DMS114 treated with DMSO at 0.1 percent for 48 hours (cell line): ENCODE results near the gene SLC44A3.
"Not testable (repeated sequence)": the region's sequence is repeated elsewhere in the genome, so short reads cannot be mapped to it uniquely, and the experiment has no call there.

ENCODE experiments used
- DNase-seq: peaks from one replicate; lab custom pipeline; 2025; ENCODE audit not compliant: unreplicated experiment; lab: John Stamatoyannopoulos, UW

SLC44A3 gene

DNA sequence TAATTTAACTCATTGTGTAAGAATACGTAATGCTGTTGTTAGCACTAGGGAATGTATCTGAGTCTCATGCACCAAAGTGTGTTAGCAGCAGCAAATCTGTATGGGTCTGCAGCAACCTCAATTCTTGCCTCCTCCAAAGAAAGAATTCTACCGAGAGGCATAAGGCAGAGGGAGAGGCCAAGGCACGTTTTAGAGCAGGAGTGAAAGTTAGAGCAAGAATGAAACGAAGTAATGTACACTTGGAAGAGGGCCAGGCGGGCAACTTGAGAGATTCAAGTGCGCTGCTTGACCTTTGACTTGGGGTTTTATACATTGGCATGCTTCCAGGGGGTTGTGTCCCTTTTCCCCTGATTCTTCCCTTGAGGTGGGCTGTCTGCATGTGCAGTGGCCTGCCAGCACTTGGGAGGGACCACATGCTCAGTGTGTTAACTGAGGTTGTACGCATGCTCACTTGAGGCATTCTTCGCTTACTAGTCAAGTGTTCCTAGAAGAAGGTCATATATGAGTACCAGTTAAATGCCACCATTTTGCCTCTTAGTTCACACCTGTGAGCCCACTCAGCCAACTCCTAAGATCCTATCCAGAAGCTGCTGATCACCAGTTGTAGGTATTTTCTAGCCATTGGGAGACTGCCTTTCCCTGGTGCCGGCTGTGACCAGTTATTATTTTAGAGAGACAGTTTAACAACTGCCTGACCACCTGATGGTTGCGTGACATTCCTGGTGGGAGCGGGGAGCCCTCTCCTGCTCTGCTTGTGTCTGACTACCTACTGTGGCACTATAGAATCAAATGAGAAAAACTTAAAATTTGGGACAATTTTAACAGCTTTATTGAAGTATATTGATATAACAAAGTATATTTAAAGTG lies 109.4 kb downstream of the SLC44A3 start:
- DNase-seq, result no peak

DNA sequence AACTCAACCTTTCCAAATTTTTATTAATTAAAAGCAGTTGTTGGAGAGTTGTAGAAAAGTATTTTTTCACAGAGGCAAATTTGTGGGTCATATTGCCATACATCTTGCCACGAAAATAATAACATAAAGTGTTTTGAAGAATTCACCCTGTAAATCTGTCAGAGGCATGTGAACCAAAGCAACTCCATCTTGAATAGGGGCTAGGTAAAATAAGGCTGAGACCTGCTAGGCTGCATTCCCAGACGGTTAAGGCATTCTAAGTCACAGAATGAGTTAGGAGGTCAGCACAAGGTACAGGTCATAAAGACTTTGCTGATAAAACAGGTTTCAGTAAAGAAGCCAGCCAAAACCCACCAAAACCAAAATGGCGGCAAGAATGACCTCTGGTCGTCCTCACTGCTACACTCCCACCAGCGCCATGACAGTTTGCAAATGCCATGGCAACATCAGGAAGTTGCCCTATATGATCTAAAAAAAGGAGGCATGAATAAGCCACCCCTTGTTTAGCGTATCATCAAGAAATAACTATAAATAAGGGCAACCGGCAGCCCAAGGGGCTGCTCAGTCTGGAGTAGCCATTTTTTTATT lies 111.2 kb downstream of the SLC44A3 start:
- DNase-seq, result no peak

DNA sequence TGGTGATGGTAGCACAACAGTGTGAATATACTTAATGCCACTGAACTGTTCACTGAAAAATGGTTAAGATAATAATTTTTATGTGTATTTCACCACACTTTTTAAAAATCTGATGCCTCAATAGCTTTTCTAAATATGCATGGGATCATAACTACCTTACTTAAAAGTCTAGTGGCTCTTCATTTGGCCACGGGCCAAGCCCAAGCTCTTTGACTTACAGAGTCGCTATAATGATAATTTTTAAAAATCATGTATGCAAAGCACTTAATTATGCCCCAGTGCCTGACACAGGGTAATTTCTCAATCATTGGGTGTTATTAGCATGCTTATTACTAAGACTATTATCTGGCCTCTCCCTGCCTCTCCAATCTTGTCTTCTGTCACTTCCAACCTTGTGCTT lies 114.4 kb downstream of the SLC44A3 start:
- DNase-seq, result no peak

DNA sequence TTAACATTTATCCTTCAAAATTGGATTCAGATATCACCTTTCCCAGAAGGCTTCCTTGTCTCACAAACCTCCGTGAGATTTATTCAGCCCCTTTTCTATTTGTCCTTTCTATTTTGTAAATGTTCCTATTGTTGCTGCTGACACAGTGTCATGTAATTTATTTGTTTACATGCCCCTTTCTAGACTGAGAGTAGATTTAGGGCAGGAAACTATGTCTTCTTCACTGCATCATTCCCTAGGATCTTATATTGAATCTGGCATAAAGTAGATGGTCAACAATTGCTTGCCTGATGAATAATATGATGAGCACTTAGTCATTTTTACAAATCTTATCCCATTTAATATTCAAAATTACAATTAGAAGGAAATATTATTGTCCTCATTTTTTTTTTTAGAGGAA lies 114.9 kb downstream of the SLC44A3 start:
- no peak for DNase-seq

DNA sequence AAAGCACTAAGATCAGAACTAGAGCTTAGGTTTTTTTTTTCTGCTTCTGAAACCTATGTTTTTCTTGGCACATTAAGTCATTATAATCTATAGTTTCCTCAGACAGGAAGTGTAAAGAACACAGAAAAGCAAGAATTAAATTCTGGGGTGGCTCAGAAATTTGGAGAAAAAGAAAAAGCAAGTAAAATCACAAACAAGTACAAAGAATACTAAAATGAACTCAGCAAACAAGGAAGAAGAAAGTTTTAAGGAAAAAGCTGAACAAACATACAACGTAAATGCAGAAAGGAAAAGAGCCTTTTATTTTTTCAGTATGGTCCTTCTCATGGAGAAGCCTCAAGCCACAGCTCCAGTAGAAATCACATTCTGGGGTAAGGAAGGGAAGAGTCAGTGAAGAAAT lies 115.3 kb downstream of the SLC44A3 start:
- DNase-seq, result no peak

DNA sequence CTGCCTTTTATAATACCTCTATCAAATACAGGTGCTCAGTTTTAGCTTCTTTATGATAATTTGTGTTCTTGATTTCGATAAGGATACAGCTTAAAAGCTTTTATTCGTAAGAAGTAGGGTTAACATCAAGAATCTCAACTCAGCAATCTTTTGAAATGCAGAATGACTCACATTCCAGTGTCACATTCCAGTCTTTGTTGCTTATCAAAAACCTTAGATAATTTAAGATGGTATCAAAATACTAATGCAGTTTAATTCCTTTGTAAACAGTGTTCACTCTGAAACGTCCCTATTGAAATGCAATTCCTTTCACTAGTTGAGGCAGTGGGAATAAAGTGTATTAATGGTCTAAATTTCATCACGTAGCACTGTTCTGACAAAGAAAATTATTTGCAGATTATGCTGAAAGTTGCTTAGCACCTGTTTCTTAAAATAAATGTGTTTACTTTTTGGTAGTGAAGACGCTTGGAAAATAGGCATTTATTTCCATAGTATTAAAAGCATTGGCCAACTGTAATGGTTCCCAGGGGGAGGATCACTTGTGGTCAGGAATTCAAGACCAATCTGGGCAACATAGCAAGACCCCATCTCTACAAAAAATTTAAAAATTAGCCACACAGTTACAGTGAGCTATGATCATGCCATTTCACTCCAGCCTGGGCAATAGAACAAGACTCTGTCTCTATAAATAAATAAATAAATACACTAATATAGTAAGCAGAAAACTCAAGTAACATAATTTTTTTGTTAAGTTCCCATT lies 116.9 kb downstream of the SLC44A3 start:
- DNase-seq, result no peak

DNA sequence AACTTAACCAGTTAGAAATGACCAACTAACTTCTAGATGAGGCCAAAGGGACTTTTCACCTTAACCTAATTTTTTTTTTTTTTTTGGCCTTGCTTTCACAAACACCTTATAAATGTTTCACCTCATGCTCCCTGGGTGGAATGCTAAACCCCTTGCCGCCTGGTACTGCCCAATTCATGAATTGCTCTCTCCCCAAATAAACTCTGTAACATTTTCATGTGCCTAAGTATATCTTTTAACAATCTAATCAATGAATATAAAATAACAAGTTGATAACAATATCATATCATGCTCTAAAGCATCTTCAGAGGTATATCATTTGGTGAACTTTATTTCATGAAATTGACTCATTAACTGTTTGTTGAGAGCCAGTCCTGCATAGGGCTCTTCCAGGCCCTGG lies 117.7 kb downstream of the SLC44A3 start:
- no peak for DNase-seq

DNA sequence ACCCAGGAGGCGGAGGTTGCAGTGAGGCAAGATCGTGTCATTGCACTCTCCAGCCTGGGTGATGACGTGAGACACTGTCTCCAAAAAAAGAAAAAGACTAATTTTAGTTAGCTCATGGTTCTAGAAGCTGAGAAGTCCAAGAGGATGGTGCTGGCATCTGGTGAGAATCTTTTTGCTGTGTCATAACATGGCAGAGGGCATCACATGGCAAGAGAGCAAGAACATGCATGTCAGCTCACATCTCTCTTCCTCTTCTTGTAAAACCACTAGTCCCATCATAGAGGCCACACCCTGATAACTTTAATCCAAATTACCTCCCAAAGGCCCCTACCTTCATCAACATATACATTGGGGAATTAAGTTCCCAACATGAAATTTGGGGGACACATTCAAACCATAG lies 120.6 kb downstream of the SLC44A3 start:
- no peak for DNase-seq

DNA sequence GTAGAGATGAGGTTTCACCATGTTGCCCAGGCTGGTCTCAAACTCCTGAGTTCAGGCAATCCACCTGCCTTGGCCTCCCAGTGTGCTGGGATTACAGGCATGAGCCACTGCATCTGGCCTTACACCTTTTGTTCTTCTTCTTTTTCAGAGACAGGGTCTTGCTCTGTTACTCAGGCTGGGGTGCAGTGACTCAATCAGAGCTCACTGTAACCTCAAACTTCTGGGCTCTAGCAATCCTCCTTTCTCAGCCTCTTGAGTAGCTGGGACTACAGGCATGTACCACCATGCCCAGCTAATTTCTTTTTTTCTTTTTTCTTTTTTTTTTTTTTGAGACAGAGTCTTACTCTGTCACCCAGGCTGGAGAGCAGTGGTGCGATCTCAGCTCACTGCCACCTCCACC lies 121.3 kb downstream of the SLC44A3 start:
- DNase-seq, result not testable (repeated sequence)

DNA sequence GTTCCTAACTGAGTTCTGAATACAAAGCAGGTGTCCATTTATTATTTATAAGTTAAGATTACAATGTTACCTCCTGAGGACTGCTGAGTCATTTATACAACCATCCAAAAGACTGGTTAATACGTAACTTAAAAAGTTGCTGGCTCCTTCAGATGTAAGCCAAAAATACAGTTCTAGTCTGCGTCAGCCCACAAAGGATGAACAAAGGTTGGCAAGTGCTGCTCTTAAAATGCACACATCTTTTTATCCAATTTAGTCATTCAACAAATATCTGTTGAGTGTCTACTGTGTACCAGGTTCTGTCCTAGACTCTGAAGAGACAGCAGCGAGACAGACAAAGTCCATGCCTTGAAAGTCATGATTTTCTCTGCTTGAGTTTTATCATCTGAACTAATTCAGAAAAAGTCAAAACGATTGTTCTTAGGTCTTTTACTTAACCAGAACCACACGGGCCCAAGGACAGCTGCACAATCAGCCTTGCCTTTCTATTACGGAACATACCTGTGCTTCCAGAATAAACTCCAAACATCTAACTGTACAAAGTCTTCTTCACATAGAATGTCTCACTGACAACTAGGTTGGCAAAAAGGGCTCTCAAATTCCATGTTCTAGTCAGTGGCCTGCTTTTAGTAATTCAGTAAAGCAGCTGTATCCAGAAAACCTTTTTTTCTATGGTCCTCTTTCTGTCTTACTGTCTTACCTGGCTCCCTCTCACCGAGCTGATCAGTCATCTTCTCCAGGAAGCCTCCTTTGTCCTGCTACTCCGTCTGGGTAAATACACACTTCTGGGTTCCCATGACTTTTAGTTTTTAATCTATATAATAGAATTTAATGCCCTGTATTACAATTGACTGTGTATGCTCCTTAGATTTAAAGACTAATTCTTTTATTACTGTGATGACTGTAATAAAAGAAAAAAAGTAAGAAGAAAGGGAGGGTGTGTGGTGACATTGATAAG lies 122.3 kb downstream of the SLC44A3 start:
- no peak for DNase-seq
